Measurements from ENCODE around the gene NOL4L.

The NOL4L gene

DNA sequence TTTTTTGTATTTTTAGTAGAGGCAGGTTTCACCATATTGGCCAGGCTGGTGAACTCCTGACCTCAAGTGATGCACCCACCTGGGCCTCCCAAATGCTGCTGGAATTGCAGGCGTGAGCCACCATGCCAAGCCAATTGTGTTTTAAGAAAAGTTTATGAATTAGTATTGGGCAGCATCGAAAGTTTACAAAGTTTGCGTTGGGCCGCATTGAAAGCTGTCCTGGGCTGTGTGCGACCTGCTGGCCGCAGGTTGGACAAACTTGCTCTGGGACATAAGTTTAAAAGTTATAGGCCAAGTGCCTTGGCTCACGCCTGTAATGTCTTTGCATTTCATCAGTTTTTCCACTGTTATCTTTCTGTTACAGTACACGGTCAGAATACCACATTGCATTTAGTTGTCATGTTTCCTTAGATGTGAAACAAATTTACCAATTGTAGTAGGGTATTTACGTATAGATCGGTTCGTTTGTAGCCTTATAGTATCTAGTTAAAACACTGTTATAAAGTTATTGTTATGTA lies 187.5 kb downstream of the NOL4L start:
- DNase-seq = no peak

DNA sequence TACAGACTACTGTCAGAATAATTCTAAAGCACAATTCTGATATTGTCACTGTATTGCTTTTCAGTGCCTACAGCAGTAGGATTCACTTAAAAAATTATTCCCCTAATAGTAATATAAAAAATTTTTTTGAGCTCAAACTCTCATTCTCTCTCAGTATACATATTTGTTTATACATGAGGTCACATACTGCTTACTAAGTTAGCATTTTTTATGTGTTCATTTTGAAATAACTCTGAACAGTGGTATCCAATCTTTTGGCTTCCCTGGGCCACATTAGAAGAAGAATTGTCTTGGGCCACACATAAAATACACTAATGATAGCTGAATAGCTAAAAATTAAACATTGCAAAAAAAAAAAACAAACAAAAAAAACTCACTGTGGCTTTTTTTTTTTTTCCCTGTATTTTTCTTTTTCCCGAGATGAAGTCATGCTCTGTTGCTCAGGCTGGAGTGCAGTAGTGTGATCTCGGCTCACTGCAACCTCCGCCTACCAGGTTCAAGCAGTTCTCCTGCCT lies 188.4 kb downstream of the NOL4L start:
- no peak for DNase-seq

GRCh38 chr20:32395066-32395465 lies 190.1 kb downstream of the NOL4L start:
- DNase-seq = no peak
